Ishikawa (cell line): ENCODE data around the gene HNRNPD.

Experiments used
- CEBPB ChIP-seq: IDR thresholded peaks from 2 replicates; pipeline ENCODE4 v1.6.1; 2012
- CREB1 ChIP-seq: IDR thresholded peaks from 2 replicates; pipeline ENCODE4 v1.6.1; 2012; ENCODE audit warnings: low read depth
- EGR1 ChIP-seq: IDR thresholded peaks from 2 replicates; pipeline ENCODE4 v1.6.1; 2012
- EP300 ChIP-seq: IDR thresholded peaks from 2 replicates; pipeline ENCODE4 v1.6.1; 2012; ENCODE audit warnings: borderline replicate concordance
- FOXM1 ChIP-seq: IDR thresholded peaks from 2 replicates; pipeline ENCODE4 v1.6.1; 2012; ENCODE audit warnings: low read depth, borderline replicate concordance
- NFIC ChIP-seq: IDR thresholded peaks from 2 replicates; pipeline ENCODE4 v1.6.1; 2012
- RAD21 ChIP-seq: IDR thresholded peaks from 2 replicates; pipeline ENCODE4 v1.6.1; 2012; ENCODE audit warnings: low read depth
- REST ChIP-seq: IDR thresholded peaks from 2 replicates; pipeline ENCODE4 v1.6.1; 2012; ENCODE audit warnings: low read depth, mild to moderate bottlenecking
- TAF1 ChIP-seq: IDR thresholded peaks from 2 replicates; pipeline ENCODE4 v1.6.1; 2012; ENCODE audit warnings: low read depth, mild to moderate bottlenecking
- TCF12 ChIP-seq: IDR thresholded peaks from 2 replicates; pipeline ENCODE4 v1.6.1; 2012; ENCODE audit warnings: low read depth
- TEAD4 ChIP-seq: IDR thresholded peaks from 2 replicates; pipeline ENCODE4 v1.6.1; 2012
- YY1 ChIP-seq: IDR thresholded peaks from 2 replicates; pipeline ENCODE4 v1.6.1; 2012; ENCODE audit warnings: low read depth
- ZBTB7A ChIP-seq: IDR thresholded peaks from 2 replicates; pipeline ENCODE4 v1.6.1; 2012; ENCODE audit warnings: low read depth
- TF ChIP-seq, protein P1 (sequence below): IDR thresholded peaks from 2 replicates; pipeline ENCODE4 v1.6.1; 2012
- TF ChIP-seq, protein P2 (sequence below): IDR thresholded peaks from 2 replicates; pipeline ENCODE4 v1.6.1; 2012

Gene HNRNPD

DNA sequence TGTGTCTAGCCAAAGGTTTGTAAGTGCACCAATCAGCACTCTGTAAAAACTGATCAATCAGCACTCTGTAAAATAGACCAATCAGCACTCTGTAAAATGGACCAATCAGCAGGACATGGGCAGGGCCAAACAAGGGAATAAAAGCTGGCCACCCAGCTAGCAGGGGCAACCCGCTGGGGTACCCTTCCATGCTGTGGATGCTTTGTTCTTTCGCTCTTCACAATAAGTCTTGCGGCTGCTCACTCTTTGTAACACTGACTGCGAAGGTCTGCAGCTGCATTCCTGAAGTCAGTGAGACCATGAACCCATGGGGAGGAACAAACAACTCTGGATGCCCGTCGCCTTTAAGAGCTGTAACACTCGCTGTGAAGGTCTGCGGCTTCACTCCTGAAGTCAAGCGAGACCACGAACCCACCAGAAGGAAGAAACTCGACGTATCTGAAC is 42.2 kb upstream of the HNRNPD start:
- no peak for TF ChIP-seq EGR1
- TF ChIP-seq TAF1 = no peak
- TF ChIP-seq ZBTB7A = no peak
- no peak for TF ChIP-seq TCF12
- TF ChIP-seq REST = no peak
- TF ChIP-seq CEBPB = no peak
- no peak for TF ChIP-seq RAD21
- no peak for TF ChIP-seq NFIC
- no peak for TF ChIP-seq YY1
- TF ChIP-seq CREB1 = no peak
- TF ChIP-seq, protein P1, sequence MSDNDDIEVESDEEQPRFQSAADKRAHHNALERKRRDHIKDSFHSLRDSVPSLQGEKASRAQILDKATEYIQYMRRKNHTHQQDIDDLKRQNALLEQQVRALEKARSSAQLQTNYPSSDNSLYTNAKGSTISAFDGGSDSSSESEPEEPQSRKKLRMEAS = no peak
- no peak for TF ChIP-seq TEAD4
- no peak for TF ChIP-seq FOXM1
- TF ChIP-seq EP300 = no peak
- TF ChIP-seq, protein P2, sequence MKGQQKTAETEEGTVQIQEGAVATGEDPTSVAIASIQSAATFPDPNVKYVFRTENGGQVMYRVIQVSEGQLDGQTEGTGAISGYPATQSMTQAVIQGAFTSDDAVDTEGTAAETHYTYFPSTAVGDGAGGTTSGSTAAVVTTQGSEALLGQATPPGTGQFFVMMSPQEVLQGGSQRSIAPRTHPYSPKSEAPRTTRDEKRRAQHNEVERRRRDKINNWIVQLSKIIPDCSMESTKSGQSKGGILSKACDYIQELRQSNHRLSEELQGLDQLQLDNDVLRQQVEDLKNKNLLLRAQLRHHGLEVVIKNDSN = no peak

GRCh38 chr4:82403725-82404124 is 29.9 kb upstream of the HNRNPD start:
- TF ChIP-seq, protein P2 = no peak
- no peak for TF ChIP-seq CEBPB

DNA sequence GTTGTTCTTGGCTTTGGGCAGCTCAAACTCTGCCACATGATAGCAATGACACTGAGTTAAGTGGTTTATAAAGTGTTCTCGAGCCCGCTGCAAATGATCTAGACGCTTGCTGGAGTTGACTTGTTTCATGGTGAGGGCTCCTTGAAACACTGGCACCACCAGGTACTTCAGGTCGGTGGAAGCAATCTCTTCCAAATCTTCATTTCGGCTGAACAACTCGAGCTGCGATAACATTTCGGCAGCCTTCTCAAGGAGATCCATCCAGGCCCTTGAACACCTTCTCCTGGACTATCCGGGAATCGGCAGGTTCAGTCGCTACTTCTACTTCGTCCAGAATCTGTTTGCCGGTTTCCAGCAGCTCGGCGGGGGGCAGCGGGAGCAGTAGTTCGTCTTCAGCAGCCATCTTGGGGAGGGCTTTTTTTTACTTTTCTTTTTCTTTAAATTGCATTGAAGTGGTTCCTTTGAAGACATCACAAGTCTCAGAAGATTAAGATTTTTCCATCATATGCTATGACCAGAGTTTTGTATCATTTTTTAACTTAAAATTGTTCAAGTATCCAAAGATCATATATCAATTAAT is 28.5 kb upstream of the HNRNPD start:
- TF ChIP-seq YY1 = no peak
- TF ChIP-seq CREB1 = no peak
- no peak for TF ChIP-seq EGR1
- TF ChIP-seq CEBPB = no peak
- TF ChIP-seq RAD21 = no peak
- no peak for TF ChIP-seq EP300
- TF ChIP-seq, protein P2 = no peak
- no peak for TF ChIP-seq ZBTB7A
- TF ChIP-seq NFIC = no peak

- TF ChIP-seq EGR1 (no peak), YY1 (no peak), TEAD4 (no peak), TAF1 (no peak), RAD21 (no peak), ZBTB7A (no peak), EP300 (no peak), FOXM1 (no peak), CREB1 (no peak), CEBPB (no peak), TCF12 (no peak), REST (no peak), NFIC (no peak)
- TF ChIP-seq, protein P2 = no peak
- TF ChIP-seq, protein P1 = no peak
These were observed 27.8 kb upstream of the HNRNPD start for GRCh38 chr4:82401600-82401999.

GRCh38 chr4:82398263-82398662 is 24.5 kb upstream of the HNRNPD start:
- TF ChIP-seq, protein P1 = no peak
- TF ChIP-seq TCF12 (no peak), FOXM1 (no peak), REST (no peak), ZBTB7A (no peak), EGR1 (no peak), YY1 (no peak), CREB1 (no peak), TEAD4 (no peak), CEBPB (no peak), RAD21 (no peak), NFIC (no peak), EP300 (no peak), TAF1 (no peak)
- TF ChIP-seq, protein P2 = no peak
